GM12875 (cell line): ENCODE measurements around the gene ABITRAM.

Experiments used
- H3K4me3 ChIP-seq: one replicate; pipeline ENCODE4 v1.5.1; 2011; ENCODE audit warnings: low read depth, low read length, control low read depth
- TF ChIP-seq, protein P1 (sequence below): IDR thresholded peaks from 2 replicates; pipeline ENCODE4 v1.5.1; 2011; ENCODE audit warnings: low read depth, mild to moderate bottlenecking, control low read depth, inconsistent platforms, low read length, moderate library complexity, borderline replicate concordance; ENCODE audit not compliant: insufficient read depth

Gene ABITRAM

DNA sequence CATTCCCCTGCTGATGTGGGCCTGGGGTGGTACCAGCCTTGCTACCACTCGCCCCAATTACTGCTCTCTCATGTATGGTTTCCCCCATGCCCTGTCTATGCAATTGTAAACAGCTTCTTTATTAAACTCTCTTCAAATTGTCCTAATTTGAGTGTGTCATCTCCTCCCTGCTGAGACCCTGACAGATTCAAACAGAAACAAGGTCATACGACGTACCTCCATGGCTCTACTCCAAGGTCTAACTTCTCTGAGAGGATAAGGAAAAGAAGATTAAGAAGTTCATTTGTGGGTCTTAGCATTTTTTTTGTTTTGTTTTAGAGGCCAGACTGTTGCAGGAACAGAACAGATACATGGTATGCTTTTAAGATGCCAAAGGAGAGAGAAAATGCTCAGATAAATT is 38.0 kb downstream of the ABITRAM start:
- TF ChIP-seq, protein P1, sequence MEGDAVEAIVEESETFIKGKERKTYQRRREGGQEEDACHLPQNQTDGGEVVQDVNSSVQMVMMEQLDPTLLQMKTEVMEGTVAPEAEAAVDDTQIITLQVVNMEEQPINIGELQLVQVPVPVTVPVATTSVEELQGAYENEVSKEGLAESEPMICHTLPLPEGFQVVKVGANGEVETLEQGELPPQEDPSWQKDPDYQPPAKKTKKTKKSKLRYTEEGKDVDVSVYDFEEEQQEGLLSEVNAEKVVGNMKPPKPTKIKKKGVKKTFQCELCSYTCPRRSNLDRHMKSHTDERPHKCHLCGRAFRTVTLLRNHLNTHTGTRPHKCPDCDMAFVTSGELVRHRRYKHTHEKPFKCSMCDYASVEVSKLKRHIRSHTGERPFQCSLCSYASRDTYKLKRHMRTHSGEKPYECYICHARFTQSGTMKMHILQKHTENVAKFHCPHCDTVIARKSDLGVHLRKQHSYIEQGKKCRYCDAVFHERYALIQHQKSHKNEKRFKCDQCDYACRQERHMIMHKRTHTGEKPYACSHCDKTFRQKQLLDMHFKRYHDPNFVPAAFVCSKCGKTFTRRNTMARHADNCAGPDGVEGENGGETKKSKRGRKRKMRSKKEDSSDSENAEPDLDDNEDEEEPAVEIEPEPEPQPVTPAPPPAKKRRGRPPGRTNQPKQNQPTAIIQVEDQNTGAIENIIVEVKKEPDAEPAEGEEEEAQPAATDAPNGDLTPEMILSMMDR = no peak
- H3K4me3 ChIP-seq = no peak overlapping the region

DNA sequence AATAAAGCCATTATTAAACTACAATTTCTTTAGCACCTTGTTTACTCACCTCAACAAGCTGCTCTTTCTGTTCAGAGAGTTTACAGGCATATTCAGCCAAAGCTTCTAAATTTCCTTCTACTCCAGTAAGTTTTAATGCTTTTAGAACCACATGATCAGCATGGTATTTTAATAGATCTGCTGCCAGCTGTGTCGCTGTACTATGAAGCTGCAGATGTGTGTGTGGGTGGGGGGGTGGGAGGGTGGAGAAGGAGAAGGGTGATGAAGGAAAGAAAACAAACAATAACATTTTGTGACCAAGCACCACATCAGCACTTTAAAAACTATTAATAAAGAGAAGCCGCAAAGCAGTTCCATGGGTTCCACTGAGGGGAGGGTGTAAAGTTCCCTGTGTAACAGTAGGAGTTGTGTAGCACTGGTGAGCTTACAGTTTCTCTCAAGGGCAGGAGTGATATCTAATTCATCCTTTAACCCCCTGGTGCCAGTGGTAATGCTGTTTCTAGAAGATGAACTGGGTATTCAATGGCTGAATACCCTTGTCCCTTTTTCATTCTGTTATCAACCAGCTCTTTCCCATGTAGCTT is 38.5 kb downstream of the ABITRAM start:
- TF ChIP-seq, protein P1 = no peak
- no peak overlapping the region for H3K4me3 ChIP-seq

DNA sequence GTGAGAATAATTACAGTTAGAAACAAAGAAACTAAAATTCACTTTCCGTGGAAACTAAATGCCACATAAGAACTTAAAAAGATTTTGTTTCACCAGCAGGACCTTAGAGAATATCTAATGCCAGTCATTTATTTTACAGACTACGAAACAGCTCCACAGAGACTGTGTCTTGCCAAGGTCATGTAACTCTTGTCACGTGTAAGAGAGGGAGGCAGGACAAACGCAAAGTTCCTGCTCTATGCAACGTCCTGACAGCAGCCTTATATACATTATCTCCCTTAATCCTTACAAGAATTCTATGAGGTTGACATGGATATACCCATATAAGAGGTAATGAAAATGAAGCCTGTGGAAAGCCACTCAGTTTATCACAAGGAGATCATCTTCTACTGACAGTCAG is 39.7 kb downstream of the ABITRAM start:
- TF ChIP-seq, protein P1 = no peak
- no peak overlapping the region for H3K4me3 ChIP-seq

DNA sequence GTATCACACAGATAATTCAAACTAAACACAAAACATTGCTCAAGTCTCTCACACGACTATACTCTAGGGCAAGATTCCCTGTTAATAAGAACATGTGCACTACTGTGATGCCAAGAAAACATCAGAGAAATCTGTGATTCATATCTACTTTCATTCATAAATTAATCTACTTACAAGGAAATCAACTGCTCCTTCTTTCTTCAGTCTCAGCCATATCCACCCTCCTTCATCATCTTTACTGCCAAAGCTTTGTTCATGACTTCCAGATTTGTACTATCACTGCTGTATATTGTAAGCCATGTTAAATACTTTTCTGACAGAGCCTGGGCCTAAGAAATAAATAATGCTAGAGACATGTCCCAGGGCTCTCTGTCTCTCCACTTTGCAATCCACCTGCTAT is 44.0 kb downstream of the ABITRAM start:
- TF ChIP-seq, protein P1 = no peak
- H3K4me3 ChIP-seq = no peak overlapping the region

DNA sequence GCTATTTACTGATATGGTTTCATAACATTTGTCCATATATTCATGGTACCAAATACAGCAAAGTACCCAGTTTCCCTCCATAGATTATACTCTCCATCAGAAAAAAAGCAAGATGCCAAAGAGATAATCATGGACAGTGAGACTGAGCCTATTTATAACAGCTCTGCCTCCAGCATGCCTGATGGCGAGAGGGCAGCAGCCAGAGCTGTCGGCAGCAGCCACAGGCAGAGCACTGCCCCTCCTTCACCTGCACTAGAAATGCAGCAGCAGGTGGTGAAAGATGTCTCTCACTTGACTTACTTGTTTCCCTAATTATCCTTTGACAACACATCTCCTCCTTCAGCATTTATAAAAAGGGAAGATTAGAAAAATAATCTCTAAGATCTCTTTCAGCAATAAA is 46.7 kb downstream of the ABITRAM start:
- TF ChIP-seq, protein P1 = no peak
- H3K4me3 ChIP-seq = no peak overlapping the region

DNA sequence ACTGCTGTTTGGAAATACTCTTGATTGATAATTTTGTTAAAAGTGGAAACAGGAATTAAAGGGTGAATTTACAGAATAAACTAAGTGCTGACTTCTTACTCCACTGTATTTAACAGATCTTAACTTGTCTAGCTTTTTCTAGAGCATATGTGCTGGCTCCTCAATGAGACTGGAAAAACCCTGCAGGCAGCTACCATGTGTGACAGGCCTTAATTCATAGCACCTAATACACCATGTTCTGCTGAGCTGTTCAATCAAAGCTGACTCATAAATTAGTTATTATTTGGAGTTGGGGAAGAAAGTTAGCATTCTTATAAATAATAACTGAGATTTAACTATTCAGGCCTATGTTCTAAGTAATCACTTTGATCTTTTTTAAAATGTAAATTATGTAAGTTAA is 49.7 kb downstream of the ABITRAM start:
- TF ChIP-seq, protein P1 = no peak
- no peak overlapping the region for H3K4me3 ChIP-seq
